ENCODE data around the gene DDX28.

The DDX28 gene

GRCh38 chr16:68022728-68023537 lies at the start of gene DDX28, which contains the start of gene DUS2:
Gene DDX28, minus strand, starts transcription at chr16:68023232. Its CDS starts 30 bp downstream, at chr16:68023202.
Gene DUS2, plus strand, starts transcription at chr16:68023284. Its CDS starts 14,740 bp downstream, at chr16:68038024.
- DNase-seq (ENCODE audit: low read depth): peak; percentile 91

- DNase-seq (ENCODE audit: low read depth): no peak
Observed at GRCh38 chr16:68072038-68072695, 49.1 kb upstream of the DDX28 start.

GRCh38 chr16:68071518-68071901 lies 48.5 kb upstream of the DDX28 start:
- no peak for DNase-seq (ENCODE audit: low read depth)

GRCh38 chr16:68070806-68071517 lies 47.9 kb upstream of the DDX28 start:
- DNase-seq (ENCODE audit: low read depth): no peak

GRCh38 chr16:68070249-68070730 lies 47.3 kb upstream of the DDX28 start:
- no peak for DNase-seq (ENCODE audit: low read depth)

- DNase-seq (ENCODE audit: low read depth): peak; percentile 25
Observed at GRCh38 chr16:68069511-68070248, 46.6 kb upstream of the DDX28 start.

GRCh38 chr16:68068926-68069325 lies 45.9 kb upstream of the DDX28 start:
- no peak for DNase-seq (ENCODE audit: low read depth)

GRCh38 chr16:68066763-68067162 lies 43.7 kb upstream of the DDX28 start:
- DNase-seq (ENCODE audit: low read depth): no peak

- no peak for DNase-seq (ENCODE audit: low read depth)
Observed at GRCh38 chr16:68065716-68066305, 42.8 kb upstream of the DDX28 start.

- DNase-seq (ENCODE audit: low read depth): peak; percentile 50
Observed at GRCh38 chr16:68064791-68065365, 41.8 kb upstream of the DDX28 start.

GRCh38 chr16:68062910-68063393 lies 39.9 kb upstream of the DDX28 start:
- no peak for DNase-seq (ENCODE audit: low read depth)

GRCh38 chr16:68061396-68061795 lies 38.4 kb upstream of the DDX28 start:
- no peak for DNase-seq (ENCODE audit: low read depth)

GRCh38 chr16:68059804-68060203 lies 36.8 kb upstream of the DDX28 start:
- no peak for DNase-seq (ENCODE audit: low read depth)

- no peak for DNase-seq (ENCODE audit: low read depth)
Observed at GRCh38 chr16:68055395-68055794, 32.4 kb upstream of the DDX28 start.

- no peak for DNase-seq (ENCODE audit: low read depth)
Observed at GRCh38 chr16:68049449-68049848, 26.4 kb upstream of the DDX28 start.

GRCh38 chr16:68047987-68048386 lies 25.0 kb upstream of the DDX28 start:
- no peak for DNase-seq (ENCODE audit: low read depth)

- DNase-seq (ENCODE audit: low read depth): no peak
Observed at GRCh38 chr16:68046106-68046505, 23.1 kb upstream of the DDX28 start.

- no peak for DNase-seq (ENCODE audit: low read depth)
Observed at GRCh38 chr16:68041783-68042182, 18.8 kb upstream of the DDX28 start.

- peak; percentile 81 for DNase-seq (ENCODE audit: low read depth)
Observed at GRCh38 chr16:68040506-68041288, 17.7 kb upstream of the DDX28 start.

Measured in activated T-helper 1 cell treated with Interleukin-2 at 50 U/mL for 16 hours (primary cell).